ENCODE measurements around the gene COG5.

Gene COG5

DNA sequence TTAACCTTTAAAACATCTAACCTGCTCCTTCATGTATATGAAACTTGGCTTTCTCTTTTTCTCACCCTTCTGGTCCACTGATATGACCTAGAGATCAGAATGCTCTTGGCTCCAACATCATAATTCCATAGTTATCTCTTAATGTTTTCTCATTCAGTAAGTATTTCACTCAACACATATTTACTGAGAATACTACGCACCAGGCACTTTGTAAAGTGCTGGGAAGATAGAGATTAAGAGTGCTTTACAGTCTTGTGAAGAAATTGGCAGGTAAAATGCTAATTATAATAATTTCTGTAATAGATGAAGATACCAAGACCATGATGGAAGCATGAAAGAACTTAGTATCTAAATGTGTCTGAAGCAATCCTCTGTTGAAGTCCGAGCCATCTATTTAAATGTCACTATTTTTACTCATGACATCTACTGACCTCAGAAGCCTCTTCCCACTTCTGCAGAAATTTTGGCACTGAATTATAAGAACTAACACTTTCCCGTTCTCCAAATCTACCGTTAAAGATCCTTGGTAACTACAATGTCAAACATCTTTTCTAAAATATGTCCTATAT is 278.7 kb downstream of the COG5 start:
- TF ChIP-seq BACH2 (CRISPR knock-in tag; IDR thresholded peaks at IDR 0.05; ENCODE audit: borderline replicate concordance) (no peak), GLIS3 (CRISPR knock-in tag; IDR thresholded peaks at IDR 0.05) (no peak), TCF4 (CRISPR knock-in tag; IDR thresholded peaks at IDR 0.05; ENCODE audit: borderline replicate concordance) (no peak), ESRRG (CRISPR knock-in tag; IDR thresholded peaks at IDR 0.05) (no peak), ZFP3 (CRISPR knock-in tag; IDR thresholded peaks at IDR 0.05) (no peak), CSDC2 (CRISPR knock-in tag; IDR thresholded peaks at IDR 0.05) (no peak)
- TF ChIP-seq, protein P1, sequence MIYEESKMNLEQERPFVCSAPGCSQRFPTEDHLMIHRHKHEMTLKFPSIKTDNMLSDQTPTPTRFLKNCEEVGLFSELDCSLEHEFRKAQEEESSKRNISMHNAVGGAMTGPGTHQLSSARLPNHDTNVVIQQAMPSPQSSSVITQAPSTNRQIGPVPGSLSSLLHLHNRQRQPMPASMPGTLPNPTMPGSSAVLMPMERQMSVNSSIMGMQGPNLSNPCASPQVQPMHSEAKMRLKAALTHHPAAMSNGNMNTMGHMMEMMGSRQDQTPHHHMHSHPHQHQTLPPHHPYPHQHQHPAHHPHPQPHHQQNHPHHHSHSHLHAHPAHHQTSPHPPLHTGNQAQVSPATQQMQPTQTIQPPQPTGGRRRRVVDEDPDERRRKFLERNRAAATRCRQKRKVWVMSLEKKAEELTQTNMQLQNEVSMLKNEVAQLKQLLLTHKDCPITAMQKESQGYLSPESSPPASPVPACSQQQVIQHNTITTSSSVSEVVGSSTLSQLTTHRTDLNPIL (CRISPR knock-in tag; IDR thresholded peaks at IDR 0.05; ENCODE audit: low read depth) = no peak
- TF ChIP-seq, protein P2, sequence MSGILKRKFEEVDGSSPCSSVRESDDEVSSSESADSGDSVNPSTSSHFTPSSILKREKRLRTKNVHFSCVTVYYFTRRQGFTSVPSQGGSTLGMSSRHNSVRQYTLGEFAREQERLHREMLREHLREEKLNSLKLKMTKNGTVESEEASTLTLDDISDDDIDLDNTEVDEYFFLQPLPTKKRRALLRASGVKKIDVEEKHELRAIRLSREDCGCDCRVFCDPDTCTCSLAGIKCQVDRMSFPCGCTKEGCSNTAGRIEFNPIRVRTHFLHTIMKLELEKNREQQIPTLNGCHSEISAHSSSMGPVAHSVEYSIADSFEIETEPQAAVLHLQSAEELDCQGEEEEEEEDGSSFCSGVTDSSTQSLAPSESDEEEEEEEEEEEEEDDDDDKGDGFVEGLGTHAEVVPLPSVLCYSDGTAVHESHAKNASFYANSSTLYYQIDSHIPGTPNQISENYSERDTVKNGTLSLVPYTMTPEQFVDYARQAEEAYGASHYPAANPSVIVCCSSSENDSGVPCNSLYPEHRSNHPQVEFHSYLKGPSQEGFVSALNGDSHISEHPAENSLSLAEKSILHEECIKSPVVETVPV (CRISPR knock-in tag; IDR thresholded peaks at IDR 0.05) = no peak
- no peak for ATAC-seq

DNA sequence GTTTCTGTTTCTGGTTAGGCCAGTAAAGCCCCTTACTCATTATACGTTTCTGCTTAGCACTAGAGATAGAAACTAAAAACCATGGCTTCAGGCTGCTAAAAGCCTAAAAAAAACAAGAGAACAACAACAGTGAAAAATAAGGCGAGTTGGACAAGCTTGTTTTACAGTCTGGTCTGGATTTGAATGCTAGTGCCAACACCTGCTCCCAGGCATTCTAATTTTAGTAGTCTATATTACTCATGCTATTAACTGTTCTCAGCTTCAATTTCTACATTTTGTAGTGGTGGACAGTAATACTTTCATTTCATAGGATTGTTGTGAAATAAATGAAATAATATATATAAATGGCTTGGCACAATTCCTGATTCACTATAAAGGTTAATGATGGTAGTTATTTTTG is 286.4 kb downstream of the COG5 start:
- ATAC-seq = no peak
- TF ChIP-seq RARB (CRISPR knock-in tag; IDR thresholded peaks at IDR 0.05) (no peak), CSDC2 (CRISPR knock-in tag; IDR thresholded peaks at IDR 0.05) (no peak)
- TF ChIP-seq, protein P3, sequence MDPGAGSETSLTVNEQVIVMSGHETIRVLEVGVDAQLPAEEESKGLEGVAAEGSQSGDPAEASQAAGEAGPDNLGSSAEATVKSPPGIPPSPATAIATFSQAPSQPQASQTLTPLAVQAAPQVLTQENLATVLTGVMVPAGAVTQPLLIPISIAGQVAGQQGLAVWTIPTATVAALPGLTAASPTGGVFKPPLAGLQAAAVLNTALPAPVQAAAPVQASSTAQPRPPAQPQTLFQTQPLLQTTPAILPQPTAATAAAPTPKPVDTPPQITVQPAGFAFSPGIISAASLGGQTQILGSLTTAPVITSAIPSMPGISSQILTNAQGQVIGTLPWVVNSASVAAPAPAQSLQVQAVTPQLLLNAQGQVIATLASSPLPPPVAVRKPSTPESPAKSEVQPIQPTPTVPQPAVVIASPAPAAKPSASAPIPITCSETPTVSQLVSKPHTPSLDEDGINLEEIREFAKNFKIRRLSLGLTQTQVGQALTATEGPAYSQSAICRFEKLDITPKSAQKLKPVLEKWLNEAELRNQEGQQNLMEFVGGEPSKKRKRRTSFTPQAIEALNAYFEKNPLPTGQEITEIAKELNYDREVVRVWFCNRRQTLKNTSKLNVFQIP (CRISPR knock-in tag; IDR thresholded peaks at IDR 0.05; ENCODE audit: borderline replicate concordance, low read depth) = no peak

DNA sequence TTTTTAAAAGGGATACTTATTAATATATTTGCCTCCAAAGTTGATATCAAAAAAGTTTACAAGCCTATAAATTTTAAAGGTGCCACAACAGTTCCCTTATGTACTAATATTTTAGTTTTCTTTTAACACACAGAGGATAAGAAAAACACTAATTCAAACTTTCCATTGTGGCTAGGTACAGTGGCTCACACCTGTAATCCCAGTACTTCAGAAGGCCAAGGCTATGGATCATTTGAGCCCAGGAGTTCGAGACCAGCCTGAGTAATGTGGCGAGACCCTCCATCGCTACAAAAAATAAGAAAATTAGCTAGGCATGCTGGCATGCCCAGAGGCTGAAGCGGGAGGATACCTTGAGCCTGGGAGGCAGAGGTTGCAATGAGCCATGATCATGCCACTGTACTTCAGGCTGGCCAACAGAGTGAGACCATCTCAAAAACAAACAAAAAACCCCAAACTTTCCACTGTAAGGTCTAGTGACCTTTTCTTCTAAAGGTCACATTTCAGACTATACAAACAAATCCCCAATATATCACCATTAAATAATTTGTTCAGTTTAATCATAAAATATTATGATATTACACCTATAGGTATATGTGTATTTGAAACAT is 287.4 kb downstream of the COG5 start:
- no peak for ATAC-seq
- TF ChIP-seq TOX (CRISPR knock-in tag; IDR thresholded peaks at IDR 0.05; ENCODE audit: borderline replicate concordance) (no peak), ZFP30 (CRISPR knock-in tag; IDR thresholded peaks at IDR 0.05) (no peak), ISL1 (CRISPR knock-in tag; IDR thresholded peaks at IDR 0.05) (no peak), ZNF70 (CRISPR knock-in tag; IDR thresholded peaks at IDR 0.05) (no peak), ZFP3 (CRISPR knock-in tag; IDR thresholded peaks at IDR 0.05) (no peak), TCF4 (CRISPR knock-in tag; IDR thresholded peaks at IDR 0.05; ENCODE audit: borderline replicate concordance) (no peak), PPARA (CRISPR knock-in tag; IDR thresholded peaks at IDR 0.05; ENCODE audit: borderline replicate concordance) (no peak), GLIS3 (CRISPR knock-in tag; IDR thresholded peaks at IDR 0.05) (no peak), ARNTL (CRISPR knock-in tag; IDR thresholded peaks at IDR 0.05; ENCODE audit: borderline replicate concordance, low read depth) (no peak), RARB (CRISPR knock-in tag; IDR thresholded peaks at IDR 0.05) (no peak), ZNF8 (CRISPR knock-in tag; IDR thresholded peaks at IDR 0.05) (no peak), BACH2 (CRISPR knock-in tag; IDR thresholded peaks at IDR 0.05; ENCODE audit: borderline replicate concordance) (no peak), CSDC2 (CRISPR knock-in tag; IDR thresholded peaks at IDR 0.05) (no peak), ESRRG (CRISPR knock-in tag; IDR thresholded peaks at IDR 0.05) (no peak), SNAI2 (CRISPR knock-in tag; IDR thresholded peaks at IDR 0.05) (no peak)
- TF ChIP-seq, protein P1 (CRISPR knock-in tag; IDR thresholded peaks at IDR 0.05; ENCODE audit: low read depth) = no peak
- TF ChIP-seq, protein P3 (CRISPR knock-in tag; IDR thresholded peaks at IDR 0.05; ENCODE audit: borderline replicate concordance, low read depth) = no peak
- TF ChIP-seq, protein P4, sequence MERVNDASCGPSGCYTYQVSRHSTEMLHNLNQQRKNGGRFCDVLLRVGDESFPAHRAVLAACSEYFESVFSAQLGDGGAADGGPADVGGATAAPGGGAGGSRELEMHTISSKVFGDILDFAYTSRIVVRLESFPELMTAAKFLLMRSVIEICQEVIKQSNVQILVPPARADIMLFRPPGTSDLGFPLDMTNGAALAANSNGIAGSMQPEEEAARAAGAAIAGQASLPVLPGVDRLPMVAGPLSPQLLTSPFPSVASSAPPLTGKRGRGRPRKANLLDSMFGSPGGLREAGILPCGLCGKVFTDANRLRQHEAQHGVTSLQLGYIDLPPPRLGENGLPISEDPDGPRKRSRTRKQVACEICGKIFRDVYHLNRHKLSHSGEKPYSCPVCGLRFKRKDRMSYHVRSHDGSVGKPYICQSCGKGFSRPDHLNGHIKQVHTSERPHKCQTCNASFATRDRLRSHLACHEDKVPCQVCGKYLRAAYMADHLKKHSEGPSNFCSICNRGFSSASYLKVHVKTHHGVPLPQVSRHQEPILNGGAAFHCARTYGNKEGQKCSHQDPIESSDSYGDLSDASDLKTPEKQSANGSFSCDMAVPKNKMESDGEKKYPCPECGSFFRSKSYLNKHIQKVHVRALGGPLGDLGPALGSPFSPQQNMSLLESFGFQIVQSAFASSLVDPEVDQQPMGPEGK (CRISPR knock-in tag; IDR thresholded peaks at IDR 0.05; ENCODE audit: borderline replicate concordance) = no peak
- TF ChIP-seq, protein P2 (CRISPR knock-in tag; IDR thresholded peaks at IDR 0.05) = no peak
